ENCODE results near the gene KLHL17.

Gene KLHL17

DNA sequence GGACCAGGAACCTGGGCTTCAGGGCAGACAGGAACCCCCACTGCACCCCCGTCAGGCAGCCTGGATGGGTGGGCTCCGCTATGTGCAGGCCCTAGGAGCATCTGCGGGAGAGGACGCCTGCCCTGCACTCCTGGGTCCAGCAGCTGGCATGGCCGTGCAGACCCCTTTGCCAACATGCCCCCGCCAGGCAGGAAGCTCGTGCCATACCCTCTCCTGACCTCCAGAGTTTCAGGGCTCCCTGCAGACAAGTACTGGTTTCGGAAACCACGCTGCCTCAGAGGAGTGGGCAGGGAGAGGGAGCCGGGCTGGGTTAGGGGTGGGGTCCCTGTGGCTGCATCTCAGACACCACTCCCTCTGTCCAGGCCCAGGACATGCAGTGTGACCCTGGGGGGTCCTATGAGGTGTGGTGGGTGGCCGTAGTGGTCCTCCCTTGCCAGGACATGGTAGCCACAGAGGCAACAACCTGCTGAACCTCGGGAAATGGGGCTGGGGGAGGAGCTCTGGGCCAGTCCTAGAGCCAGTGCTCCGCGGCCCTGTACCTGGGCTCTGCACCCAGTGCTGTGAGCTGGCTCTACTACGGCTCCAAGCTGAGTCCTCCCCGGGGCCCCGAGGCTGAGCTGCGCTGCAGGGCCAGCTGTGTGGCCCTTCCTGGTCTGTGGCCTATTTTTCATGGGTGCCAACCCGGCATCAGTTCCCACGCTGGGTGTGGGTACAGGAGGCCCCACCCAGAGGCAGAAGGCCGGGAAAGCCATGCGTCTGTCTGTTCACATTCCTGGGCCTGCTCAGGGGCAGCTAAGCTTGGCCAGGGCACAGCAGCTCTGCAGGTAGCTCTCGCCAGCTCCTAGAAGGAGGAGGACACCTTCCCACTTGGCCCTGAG is 7.3 kb downstream of the KLHL17 start:
- TF ChIP-seq, protein P1, sequence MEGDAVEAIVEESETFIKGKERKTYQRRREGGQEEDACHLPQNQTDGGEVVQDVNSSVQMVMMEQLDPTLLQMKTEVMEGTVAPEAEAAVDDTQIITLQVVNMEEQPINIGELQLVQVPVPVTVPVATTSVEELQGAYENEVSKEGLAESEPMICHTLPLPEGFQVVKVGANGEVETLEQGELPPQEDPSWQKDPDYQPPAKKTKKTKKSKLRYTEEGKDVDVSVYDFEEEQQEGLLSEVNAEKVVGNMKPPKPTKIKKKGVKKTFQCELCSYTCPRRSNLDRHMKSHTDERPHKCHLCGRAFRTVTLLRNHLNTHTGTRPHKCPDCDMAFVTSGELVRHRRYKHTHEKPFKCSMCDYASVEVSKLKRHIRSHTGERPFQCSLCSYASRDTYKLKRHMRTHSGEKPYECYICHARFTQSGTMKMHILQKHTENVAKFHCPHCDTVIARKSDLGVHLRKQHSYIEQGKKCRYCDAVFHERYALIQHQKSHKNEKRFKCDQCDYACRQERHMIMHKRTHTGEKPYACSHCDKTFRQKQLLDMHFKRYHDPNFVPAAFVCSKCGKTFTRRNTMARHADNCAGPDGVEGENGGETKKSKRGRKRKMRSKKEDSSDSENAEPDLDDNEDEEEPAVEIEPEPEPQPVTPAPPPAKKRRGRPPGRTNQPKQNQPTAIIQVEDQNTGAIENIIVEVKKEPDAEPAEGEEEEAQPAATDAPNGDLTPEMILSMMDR (IDR thresholded peaks at IDR 0.05), result no peak
- Histone ChIP-seq H3K27me3 (peaks cover 0 to 50% of the 10 kb centered on the region in 2 donors), H3K4me3 (no peak overlapping the region), H3K36me3 (peaks cover 0 to 13% (median 5%) of the 10 kb centered on the region in 3 donors), H3K9me3 (no peaks in the 10 kb centered on the region), H3K27ac (no peak overlapping the region), H3K4me1 (peaks cover 0 to 31% (median 14%) of the 10 kb centered on the region in 4 donors)
- no peak for DNase-seq
- intact Hi-C loops (cut with DNase I; ENCODE audit: low total_unique reads), result no loop called here

DNA sequence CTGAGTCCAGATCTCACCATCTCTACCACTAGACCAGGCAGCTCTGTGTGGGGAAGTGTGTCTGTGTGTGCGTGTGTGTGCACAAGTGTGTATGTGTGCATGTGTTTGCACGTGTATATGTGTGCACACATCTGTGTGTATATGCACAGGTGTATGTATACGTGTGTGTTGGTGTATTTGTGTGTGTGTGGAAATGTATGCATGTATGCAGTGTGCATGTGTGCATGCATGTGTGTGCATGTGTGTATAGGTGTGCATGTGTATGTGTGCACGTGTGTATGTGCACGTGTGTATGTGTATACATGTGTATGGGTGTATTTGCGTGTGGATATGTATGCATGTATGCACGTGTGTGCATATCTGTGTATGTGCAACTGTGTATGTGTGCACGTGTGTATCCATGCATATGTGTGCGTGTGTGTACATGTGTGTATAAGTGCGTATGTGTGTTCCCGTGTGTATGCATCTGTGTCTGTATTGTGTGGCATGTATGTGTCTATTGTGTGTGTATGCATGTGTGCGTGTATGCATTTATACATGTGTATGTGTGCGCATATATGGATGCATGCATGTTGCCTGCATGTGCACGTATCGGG is 9.0 kb downstream of the KLHL17 start:
- TF ChIP-seq, protein P1 (IDR thresholded peaks at IDR 0.05), result no peak

DNA sequence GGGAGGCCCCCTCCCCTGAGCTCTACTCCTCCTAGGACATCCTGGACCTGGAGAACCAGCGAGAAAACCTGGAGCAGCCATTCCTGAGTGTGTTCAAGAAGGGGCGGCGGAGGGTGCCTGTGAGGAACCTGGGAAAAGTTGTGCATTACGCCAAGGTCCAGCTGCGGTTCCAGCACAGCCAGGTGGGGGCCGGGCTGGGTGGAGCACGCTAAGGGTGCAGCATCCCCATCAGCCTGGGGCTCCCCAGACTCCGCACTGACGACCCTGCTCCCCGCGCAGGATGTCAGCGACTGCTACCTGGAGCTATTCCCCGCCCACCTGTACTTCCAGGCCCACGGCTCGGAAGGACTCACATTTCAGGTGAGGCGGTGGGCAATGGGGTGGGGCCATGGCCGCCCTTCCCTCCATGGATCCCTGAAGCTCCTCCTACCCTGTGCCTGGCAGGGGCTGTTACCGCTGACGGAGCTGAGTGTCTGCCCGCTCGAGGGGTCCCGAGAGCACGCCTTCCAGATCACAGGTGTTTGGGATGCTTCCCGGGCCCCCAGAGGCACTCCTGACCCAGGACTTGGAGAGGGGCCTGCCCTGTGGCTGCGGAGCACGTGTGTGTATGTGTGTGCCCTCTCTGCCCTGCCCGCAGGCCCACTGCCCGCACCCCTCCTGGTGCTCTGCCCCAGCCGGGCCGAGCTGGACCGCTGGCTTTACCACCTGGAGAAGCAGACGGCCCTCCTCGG is 10.0 kb downstream of the KLHL17 start:
- intact Hi-C loops (cut with DNase I; ENCODE audit: low total_unique reads), result no loop called here

More for the DNA sequence above, 9.0 kb downstream of the KLHL17 start:
- peaks cover 0 to 31% (median 14%) of the 10 kb centered on the region in 4 donors for H3K4me1 ChIP-seq
- DNase-seq, result no peak
- intact Hi-C loops (cut with DNase I; ENCODE audit: low total_unique reads), result no loop called here
- H3K27me3 ChIP-seq, result peaks cover 0 to 66% of the 10 kb centered on the region in 2 donors
- no peak overlapping the region for H3K4me3 ChIP-seq
- no peaks in the 10 kb centered on the region for H3K9me3 ChIP-seq
- H3K36me3 ChIP-seq, result peaks cover 0 to 5% (median 0%) of the 10 kb centered on the region in 3 donors
- no peak overlapping the region for H3K27ac ChIP-seq

DNA sequence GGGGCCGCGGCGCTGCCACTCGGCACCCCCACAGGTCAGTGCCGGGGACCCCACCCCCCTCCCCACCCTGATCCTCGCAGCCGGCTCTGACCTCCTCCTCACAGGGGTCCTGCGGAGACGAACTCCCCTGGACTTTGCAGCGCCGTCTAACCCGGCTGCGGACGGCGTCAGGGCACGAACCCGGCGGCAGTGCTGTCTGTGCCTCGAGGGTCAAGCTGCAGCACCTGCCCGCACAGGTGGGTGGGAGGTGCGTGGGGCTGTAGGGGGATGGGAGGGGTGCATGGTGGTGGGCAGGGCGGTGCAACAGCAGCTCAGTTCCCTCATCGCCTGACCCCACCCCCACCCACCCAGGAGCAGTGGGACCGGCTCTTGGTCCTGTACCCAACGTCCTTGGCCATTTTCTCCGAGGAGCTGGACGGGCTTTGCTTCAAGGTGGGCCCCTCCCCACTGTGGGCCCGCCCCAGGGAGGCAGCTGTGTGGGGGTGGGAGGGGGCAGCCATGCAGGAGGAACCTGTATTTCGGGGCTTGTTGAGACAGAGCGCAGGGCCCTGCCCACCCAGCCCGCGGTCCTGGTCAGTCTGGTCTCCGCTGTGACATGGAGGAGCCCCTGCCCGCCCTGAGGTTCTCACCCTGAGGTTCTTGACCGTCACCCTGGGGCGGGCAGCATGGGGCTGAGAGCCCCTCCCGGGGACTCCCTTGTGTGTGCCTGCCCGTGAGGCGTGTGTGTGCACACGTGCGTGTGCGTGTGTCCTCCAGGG is 10.8 kb downstream of the KLHL17 start:
- peaks cover 0 to 30% (median 14%) of the 10 kb centered on the region in 4 donors for H3K4me1 ChIP-seq
- peaks cover 0 to 82% of the 10 kb centered on the region in 2 donors for H3K27me3 ChIP-seq
- TF ChIP-seq, protein P1 (IDR thresholded peaks at IDR 0.05), result no peak
- no peak for DNase-seq
- H3K27ac ChIP-seq, result no peak overlapping the region
- intact Hi-C loops (cut with DNase I; ENCODE audit: low total_unique reads), result no loop called here
- no peaks in the 10 kb centered on the region for H3K36me3 ChIP-seq
- no peaks in the 10 kb centered on the region for H3K9me3 ChIP-seq
- H3K4me3 ChIP-seq, result no peak overlapping the region

More for the DNA sequence above, 10.0 kb downstream of the KLHL17 start:
- no peak overlapping the region for H3K27ac ChIP-seq
- H3K4me1 ChIP-seq, result peaks cover 0 to 30% (median 14%) of the 10 kb centered on the region in 4 donors
- H3K4me3 ChIP-seq, result no peak overlapping the region
- H3K27me3 ChIP-seq, result peaks cover 0 to 77% of the 10 kb centered on the region in 2 donors
- H3K9me3 ChIP-seq, result no peaks in the 10 kb centered on the region
- TF ChIP-seq, protein P1 (IDR thresholded peaks at IDR 0.05), result no peak
- H3K36me3 ChIP-seq, result no peaks in the 10 kb centered on the region
- DNase-seq, result no peak

Data from tibial artery (tissue), 4 donors.